ENCODE data around the gene ZNF658.
"Not testable (repeated sequence)": the region's sequence is repeated elsewhere in the genome, so short reads cannot be mapped to it uniquely, and the experiment has no call there.

Gene ZNF658

DNA sequence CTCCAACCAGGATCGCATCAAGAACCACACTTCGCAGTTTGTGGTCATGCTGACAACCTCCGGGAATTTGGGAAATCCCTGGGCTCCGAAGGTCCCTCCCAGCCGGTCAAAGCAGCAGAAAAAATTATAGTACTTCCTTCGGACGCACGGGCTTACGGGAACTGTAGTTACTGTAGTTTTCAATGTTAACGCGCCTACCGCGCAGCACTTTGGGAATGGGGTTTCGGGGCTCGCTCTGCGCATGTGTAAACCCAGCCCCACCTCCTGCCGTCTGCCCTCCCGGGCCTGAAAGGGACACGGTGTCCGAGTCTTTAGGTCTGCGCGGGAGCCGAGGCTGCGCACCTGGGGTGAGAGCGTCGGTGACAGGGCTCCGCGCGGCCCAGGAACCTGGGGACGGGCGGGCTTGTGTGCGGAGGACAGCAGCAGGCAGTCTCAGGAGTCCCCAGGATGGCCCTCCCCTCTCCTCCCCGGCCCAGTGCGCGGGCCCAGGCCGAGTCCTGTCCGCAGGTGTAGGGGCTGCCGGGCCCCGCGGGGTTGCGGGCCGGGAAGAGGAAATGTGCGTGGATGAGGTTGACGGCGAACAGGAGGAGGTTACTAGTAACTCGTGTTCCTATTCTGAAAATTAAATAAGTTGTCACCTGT lies at the start of gene ZNF658:
TSS of gene ZNF658 (plus strand) at position 236 of the 642 bp plus-strand sequence. CDS start 2,837 bp downstream, outside the sequence.
- FAIRE-seq, result not testable (repeated sequence)

- FAIRE-seq, result not testable (repeated sequence)
Observed at GRCh38 chr9:66861732-66862131, 38.8 kb upstream of the ZNF658 start.

GRCh38 chr9:66868660-66869059 lies 31.9 kb upstream of the ZNF658 start:
- FAIRE-seq, result not testable (repeated sequence)

DNA sequence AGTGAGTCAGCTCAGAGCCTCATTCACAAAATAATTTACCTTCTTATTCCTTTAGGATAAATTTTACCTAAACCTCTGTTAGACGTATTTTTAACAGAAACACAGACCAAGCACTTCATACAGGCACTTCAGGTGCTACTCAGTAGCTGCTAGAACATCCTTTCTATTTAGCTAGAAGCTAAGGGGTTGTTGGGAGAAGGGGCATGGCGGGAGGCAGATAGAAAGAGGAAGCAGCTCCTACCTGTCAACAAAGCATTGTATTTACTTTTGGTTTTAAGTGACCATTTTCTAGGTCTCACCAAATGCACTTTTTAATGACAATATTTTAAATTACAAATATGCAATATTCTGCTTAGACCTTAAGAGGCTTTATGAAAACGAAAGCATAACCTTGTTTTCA lies 19.9 kb upstream of the ZNF658 start:
- FAIRE-seq, result not testable (repeated sequence)

DNA sequence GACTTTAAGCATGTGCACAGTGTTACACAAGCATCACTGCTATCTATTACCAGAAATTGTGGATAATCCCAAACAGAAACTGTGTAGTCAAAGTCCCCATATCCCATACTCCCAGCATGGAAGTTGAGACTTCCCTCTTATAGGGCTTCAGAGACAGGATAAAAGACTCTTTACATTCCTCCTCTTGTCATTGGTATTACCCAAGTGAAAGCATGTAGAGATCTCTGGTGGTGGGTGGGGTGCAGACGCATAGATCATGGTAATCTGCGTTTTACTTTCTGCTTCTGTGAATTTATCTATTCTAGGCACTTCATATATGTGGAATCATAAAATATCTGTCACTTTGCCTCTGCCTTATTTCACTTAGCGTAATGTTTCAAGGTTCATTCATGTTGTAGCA lies 18.7 kb upstream of the ZNF658 start:
- FAIRE-seq, result not testable (repeated sequence)

DNA sequence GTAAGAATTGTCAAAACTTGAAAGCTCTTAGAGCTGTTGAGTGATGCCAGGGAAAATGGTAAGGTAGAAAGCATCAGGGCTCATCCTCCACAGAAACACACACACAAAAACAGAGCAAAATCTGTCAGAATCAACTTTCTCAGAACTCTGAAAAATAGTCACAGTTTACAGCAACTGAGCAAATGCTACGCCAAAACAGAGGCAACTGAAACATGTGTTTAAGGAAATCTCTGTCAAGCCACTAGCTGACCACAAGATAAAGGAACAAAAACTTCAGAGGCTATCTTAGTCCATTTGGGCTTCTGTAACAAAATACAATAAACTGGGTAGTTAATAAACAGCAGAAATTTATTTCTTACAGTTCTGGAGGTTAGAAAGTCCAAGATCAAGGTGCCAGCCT lies 10.2 kb upstream of the ZNF658 start:
- not testable (repeated sequence) for FAIRE-seq

GRCh38 chr9:66901141-66901540 lies 616 bp downstream of the ZNF658 start:
- not testable (repeated sequence) for FAIRE-seq

- FAIRE-seq, result not testable (repeated sequence)
Observed at GRCh38 chr9:66909560-66909959, 9.0 kb downstream of the ZNF658 start.

GRCh38 chr9:66920072-66920471 lies 19.5 kb downstream of the ZNF658 start:
- not testable (repeated sequence) for FAIRE-seq

DNA sequence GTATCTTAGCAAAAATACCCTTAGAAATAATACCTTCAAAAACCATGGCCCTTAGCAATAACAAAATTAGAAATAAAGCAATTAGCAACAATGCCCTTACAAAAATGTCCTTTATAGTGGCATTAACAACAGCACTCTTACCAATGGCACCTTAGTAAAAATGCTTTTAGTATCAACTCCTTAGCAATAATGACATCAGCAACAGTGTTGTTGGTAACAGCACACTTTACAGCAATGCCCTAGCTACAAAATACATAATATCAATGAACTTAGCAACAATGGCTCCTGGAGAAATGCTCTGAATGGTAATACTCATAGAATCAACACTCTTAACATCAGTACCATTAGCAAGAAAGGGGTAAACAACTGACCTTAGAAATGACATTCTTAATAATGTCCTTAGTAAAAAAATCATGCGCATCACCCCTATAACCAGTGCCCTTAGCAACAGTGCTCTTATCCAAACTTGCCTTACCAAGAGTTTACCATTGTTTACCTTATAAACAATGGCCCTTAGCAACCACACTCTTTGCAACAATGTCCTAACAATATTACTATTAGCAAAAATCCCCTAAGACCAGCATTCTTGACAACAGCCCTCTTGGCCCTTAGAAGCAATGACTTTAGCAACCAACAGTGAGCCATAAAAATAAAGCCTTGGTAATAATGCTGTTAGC lies 35.8 kb downstream of the ZNF658 start:
- not testable (repeated sequence) for FAIRE-seq

- FAIRE-seq, result not testable (repeated sequence)
Observed at GRCh38 chr9:66937662-66938061, 37.1 kb downstream of the ZNF658 start.

GRCh38 chr9:66938322-66938721 lies 37.8 kb downstream of the ZNF658 start:
- FAIRE-seq, result not testable (repeated sequence)

DNA sequence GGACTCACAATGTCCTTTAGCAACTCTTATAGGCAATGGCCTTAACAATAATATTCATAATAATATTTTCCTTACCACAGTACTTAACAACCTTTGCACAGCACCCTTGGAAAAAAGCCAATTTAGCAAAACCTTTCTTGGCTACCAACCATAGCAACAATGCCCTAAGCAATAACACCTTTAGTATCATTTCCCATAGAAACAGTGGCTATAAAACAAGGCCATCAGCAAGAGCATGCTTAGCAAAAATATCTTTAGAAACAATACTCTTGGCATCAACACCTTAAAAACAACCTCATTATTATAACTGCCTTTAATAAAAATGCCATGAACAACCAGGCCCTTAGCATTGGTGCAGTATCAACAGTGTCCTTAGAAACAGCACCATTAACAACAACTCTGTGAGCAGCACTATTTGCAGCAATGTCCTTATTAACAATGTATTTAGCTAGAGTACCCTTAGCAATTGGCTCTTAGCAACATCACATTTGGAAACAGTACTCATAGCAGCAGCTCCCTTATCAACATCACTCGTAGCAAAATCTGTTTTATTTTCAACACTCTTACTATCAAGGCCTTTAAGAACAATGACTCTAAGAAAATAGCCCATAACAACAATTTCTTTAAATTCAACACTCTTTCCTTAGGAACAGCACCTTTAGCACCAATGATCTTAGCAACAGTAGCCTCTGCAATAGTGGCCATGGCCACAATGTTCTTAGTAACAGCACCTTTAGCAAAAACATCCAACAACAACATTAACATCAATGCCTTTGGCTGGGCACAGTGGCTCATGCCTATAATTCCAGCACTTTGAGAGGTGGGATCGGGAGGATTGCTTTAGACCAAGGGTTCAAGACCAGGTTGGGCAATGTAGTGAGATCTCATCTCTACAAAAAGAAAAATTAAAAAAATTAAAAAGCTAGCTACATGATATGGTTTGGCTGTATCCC lies 39.6 kb downstream of the ZNF658 start:
- not testable (repeated sequence) for FAIRE-seq

DNA sequence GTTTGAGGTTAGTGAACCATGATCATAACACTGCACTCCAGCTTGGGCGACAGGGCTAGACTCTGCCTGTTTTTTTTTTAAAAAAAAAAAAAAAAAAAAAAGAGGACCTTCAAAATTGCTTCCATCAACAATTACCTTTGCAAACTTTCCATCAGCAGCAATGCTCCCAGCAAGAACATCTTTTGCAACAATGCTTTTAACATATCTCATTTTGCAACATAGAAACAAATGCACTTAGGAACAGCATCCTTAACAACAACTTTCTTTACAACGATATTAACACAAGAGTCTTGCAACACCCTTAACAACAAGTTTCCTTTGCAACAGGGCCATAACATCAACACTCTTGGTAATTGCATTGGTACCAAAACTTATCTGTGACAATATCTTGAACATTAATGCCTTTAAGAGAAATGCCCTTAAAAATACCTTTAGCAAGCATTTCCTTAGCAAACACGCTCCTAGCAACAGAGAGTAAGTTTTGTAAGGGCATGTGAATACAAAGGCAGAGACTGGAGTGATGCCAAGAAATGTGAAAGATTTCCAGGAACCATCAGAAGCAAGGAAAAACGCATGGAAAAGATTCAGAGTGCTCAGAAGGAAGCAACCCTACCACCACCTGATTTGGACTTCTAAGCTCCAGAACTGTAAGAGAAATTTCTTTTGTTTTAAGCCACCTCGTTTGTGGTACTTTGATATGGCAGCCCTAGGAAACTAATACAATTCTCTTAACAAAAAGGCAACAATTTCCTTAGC lies 42.1 kb downstream of the ZNF658 start:
- FAIRE-seq, result not testable (repeated sequence)

DNA sequence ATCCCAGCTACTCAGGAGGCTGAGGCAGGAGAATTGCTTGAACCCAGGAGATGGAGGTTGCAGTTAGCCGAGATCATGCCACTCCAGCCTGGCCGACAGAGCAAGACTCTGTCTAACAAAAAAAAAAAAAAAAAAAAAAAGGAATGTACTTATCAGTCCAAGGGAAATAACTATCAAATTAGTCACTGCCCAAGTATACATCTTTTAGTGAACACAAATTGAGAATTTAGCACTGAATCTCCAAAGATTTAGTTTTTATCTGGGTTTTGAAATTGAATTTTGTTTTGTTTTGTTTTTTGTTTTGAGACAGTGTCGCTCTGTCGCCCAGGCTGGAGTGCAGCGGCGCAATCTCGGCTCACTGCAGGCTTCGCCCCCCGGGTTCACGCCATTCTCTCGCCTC lies 52.1 kb downstream of the ZNF658 start:
- FAIRE-seq, result not testable (repeated sequence)

All from colon (tissue), 2 donors.